SK-N-SH treated with all-trans-retinoic acid at 6 μM for 48 hours (cell line): Measurements from ENCODE around the gene POU5F1.
A peak's percentile ranks its signal among the peaks of the same experiment; 100 is the strongest.

Source experiments
- ATAC-seq: fragments of 200-7000 bp; cut with Tn5 transposase; 3 replicates; pipeline ENCODE4 v1.9.1; 2020; ENCODE audit warnings: mild to moderate bottlenecking, moderate library complexity
- ARNTL ChIP-seq: fragments of 450-650 bp; formaldehyde crosslinking; IDR thresholded peaks from 2 replicates; pipeline ENCODE4 v1.5.0; 2020; ENCODE audit warnings: low read depth, mild to moderate bottlenecking, moderate library complexity, borderline replicate concordance
- CREB5 ChIP-seq: fragments of 250-450 bp; sonication (Bioruptor Pico); IDR thresholded peaks from 2 replicates; pipeline ENCODE4 v1.5.1; 2020; ENCODE audit warnings: low read depth, mild to moderate bottlenecking, moderate library complexity
- CSDC2 ChIP-seq: fragments of 250-450 bp; sonication (Bioruptor Pico); IDR thresholded peaks from 2 replicates; pipeline ENCODE4 v1.5.0; 2020; ENCODE audit warnings: mild to moderate bottlenecking, moderate library complexity
- CSRNP3 ChIP-seq: fragments of 250-450 bp; sonication (Bioruptor Pico); IDR thresholded peaks from 2 replicates; pipeline ENCODE4 v1.5.1; 2021; ENCODE audit warnings: mild to moderate bottlenecking, moderate library complexity
- GLIS3 ChIP-seq: fragments of 250-450 bp; sonication (Bioruptor Pico); IDR thresholded peaks from 2 replicates; pipeline ENCODE4 v1.5.0; 2020; ENCODE audit warnings: mild to moderate bottlenecking, moderate library complexity
- ISL1 ChIP-seq: fragments of 250-450 bp; sonication (Bioruptor Pico); IDR thresholded peaks from 2 replicates; pipeline ENCODE4 v2.1.2; 2022; ENCODE audit warnings: mild to moderate bottlenecking, moderate library complexity
- OSR1 ChIP-seq: fragments of 250-450 bp; sonication (Bioruptor Pico); IDR thresholded peaks from 2 replicates; pipeline ENCODE4 v1.8.0; 2022; ENCODE audit warnings: moderate library complexity, mild to moderate bottlenecking, inconsistent platforms
- PATZ1 ChIP-seq: fragments of 250-450 bp; sonication (Bioruptor Pico); IDR thresholded peaks from 2 replicates; pipeline ENCODE4 v1.8.0; 2020; ENCODE audit warnings: mild to moderate bottlenecking, moderate library complexity, borderline replicate concordance
- RARB ChIP-seq: fragments of 250-450 bp; sonication (Bioruptor Pico); IDR thresholded peaks from 2 replicates; pipeline ENCODE4 v1.8.0; 2021; ENCODE audit warnings: mild to moderate bottlenecking, moderate library complexity
- SNAI2 ChIP-seq: fragments of 250-450 bp; sonication (Bioruptor Pico); IDR thresholded peaks from 2 replicates; pipeline ENCODE4 v1.5.0; 2020; ENCODE audit warnings: mild to moderate bottlenecking, moderate library complexity
- TOX ChIP-seq: fragments of 250-450 bp; sonication (Bioruptor Pico); IDR thresholded peaks from 2 replicates; pipeline ENCODE4 v1.8.0; 2021; ENCODE audit warnings: mild to moderate bottlenecking, moderate library complexity, borderline replicate concordance
- ZC3H10 ChIP-seq: fragments of 250-450 bp; sonication (Bioruptor Pico); IDR thresholded peaks from 2 replicates; pipeline ENCODE4 v1.5.1; 2021; ENCODE audit warnings: mild to moderate bottlenecking, moderate library complexity
- ZFP30 ChIP-seq: fragments of 450-650 bp; formaldehyde crosslinking; IDR thresholded peaks from 2 replicates; pipeline ENCODE4 v1.5.0; 2022; ENCODE audit warnings: mild to moderate bottlenecking, moderate library complexity
- ZNF565 ChIP-seq: fragments of 450-650 bp; formaldehyde crosslinking; conservative IDR thresholded peaks from 2 replicates; pipeline ENCODE4 v1.5.0; 2020; ENCODE audit warnings: low read depth, mild to moderate bottlenecking, moderate library complexity
- ZNF70 ChIP-seq: fragments of 450-650 bp; formaldehyde crosslinking; IDR thresholded peaks from 2 replicates; pipeline ENCODE4 v1.5.0; 2020; ENCODE audit warnings: mild to moderate bottlenecking, moderate library complexity

POU5F1 gene

GRCh38 chr6:31128093-31128676 is 42.3 kb downstream of the POU5F1 start:
- TF ChIP-seq ZC3H10 (CRISPR knock-in tag) (no peak), ISL1 (no peak), GLIS3 (CRISPR knock-in tag) (no peak), CSDC2 (CRISPR knock-in tag) (no peak), CREB5 (no peak)
- peak; percentile 63 for ATAC-seq

GRCh38 chr6:31126396-31127175 is 43.9 kb downstream of the POU5F1 start:
- no peak for ATAC-seq
- TF ChIP-seq ZC3H10 (CRISPR knock-in tag) (no peak), GLIS3 (CRISPR knock-in tag) (no peak), SNAI2 (CRISPR knock-in tag) (no peak), CREB5 (no peak), OSR1 (CRISPR knock-in tag) (no peak)

GRCh38 chr6:31125586-31126363 is 44.7 kb downstream of the POU5F1 start:
- TF ChIP-seq ZNF565, result no peak
- TF ChIP-seq, all 23 proteins: peak for 0
- ATAC-seq, result peak; percentile 5; the same call in 1 of the 3 replicates

GRCh38 chr6:31125162-31125561 is 45.3 kb downstream of the POU5F1 start:
- no peak; the same call in 2 of the 3 replicates for ATAC-seq
- TF ChIP-seq ZNF565 (no peak), ISL1 (no peak), ZC3H10 (CRISPR knock-in tag) (no peak), ARNTL (CRISPR knock-in tag) (no peak), OSR1 (CRISPR knock-in tag) (no peak), PATZ1 (CRISPR knock-in tag) (no peak), ZFP30 (CRISPR knock-in tag) (no peak), RARB (CRISPR knock-in tag) (no peak), GLIS3 (CRISPR knock-in tag) (no peak), CREB5 (no peak), SNAI2 (CRISPR knock-in tag) (no peak), ZNF70 (no peak), CSRNP3 (CRISPR knock-in tag) (no peak), TOX (CRISPR knock-in tag) (no peak)
